Femur (tissue), 1 donor: ENCODE data around the gene JHY.

Experiments
- DNase-seq: peaks from one replicate; pipeline ENCODE4 v3.0.0-alpha.2; 2017

JHY gene

DNA sequence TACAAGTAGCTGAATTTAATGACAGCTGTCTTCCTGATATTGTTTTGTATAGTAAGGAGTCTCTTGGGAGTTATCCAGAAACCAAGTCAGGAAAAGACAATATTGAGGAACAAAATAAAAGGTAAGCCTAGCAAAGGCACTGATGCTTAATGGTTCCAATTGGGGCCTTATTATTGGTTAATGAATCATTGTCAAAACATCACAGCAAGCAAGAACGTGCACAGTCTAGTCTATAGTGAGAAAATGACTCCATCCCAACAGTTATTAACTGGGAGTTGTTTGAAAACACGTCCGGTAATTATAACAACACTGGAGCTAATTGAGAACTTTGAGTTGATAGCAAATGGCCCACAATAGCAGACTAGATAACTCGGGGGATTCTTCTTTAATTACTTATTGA lies 81.4 kb downstream of the JHY start:
- DNase-seq = no peak

DNA sequence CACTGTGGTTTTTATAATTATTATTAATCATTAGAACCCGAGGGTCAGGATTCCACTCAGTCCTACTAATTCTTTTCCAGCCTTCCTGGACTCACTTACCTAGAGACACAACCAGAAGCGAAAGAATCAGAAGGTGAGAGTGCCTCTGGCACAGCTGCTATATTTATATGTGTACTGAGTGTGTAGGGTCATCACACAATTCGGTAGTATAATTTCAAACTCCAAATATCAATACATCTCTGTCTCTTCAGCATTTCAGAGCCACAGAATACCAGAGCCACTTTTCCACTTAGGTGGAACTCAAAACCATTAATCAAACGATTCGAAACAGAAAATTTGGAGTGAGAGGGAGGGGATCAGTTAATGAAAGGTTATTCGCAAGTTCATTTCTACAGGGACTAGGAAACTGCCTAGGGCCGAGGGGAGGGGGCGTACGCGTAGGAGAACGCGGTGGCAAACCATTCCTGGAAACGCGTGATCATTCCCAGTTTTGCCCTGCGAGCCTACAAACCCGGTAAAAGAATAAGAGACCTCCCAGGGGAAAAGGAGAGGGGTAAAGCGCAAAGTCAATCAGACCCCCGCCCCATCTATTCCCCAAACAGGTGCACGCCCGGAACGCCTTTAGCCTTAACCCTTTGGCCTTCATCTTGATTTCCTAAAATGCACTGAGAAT lies 93.6 kb downstream of the JHY start:
- no peak for DNase-seq

DNA sequence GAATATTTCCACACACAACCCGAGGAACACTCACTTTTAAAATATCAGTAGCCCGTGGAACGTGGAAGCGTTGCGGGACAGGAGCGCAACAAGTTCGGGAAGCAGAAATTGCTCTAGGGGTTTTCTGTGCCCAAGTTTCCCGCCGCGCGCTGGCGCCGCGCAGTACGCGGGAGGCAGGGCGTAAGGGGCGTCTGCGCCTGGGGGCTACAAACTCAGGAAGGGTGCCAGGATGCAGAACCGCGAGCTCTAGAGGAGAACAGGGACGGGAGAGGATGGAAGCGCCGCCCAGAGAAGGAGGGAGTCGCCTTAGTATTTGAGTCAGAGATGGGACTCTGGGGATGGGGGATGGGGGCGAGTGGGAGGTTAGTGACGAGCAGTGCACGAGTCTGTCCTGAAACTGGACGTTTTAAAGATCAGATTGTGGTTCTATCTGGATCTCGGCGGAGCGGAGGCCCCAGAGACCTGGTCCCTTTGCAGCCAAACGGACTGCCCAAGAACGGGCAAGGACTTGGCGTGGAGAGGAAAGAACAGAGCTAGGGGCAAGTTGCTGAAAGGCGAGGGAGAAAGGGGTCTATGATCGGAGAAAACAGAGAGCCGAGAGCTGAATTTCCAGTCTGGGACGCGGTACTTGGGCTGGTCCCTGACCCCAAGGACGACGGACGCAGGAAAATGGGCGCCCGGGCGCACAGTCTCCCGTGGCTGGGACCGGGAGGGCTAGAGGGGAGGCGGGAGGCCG lies 94.3 kb downstream of the JHY start:
- peak; percentile 18 for DNase-seq

DNA sequence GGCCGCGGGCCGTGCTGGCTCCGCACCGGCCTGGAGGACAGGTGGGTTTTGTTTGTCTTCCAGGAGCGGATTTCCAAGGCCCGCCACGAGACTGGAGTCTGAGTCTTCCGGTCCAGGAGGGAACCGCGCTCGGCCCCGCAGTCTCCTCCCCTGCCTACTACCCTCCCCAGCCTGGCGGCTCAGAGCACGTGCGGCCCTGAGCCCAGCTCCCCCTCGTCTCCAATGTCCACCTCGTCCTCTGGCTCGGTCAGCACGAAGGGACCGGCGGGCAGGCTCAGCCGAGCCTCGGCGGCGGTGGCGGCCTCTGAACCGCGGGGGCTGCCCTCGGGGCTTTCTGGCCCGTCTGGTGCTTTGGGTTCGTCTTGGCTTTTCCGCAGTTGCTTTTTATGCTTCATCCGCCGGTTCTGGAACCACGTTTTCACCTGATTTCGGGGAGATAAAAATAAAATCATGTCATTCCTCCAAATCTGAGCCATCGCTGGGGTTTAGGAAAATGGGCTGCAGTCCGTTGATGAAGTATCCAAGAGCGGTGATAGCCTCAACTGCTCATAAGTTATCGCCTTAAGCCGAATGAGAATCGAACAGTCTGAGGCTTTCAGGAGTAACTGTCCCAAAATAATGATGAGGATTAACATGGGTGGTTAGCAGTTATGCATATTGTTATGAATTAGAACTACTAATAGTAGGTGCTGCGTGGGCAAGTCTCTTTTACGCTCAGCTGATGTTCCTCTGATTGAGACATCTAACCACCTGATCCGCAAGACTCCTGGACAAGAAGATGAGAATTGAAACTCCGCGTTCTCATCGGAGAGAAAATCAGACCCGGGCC lies 95.1 kb downstream of the JHY start:
- DNase-seq = no peak

DNA sequence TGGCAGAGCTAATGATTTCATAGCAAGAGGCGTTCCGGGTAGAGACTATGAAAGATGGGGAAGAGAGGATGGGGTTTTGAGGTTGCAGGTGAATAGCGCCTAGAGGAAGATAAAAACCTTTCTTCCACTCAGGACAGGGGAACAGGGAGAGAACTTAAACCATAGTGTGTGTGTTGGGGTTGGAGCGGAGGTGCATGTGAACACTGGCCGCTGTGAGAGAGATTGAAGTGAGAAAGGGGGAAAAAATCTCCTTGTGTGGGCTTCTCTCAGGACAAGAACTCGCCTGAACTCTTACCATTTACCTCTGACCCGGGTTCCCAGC lies 95.7 kb downstream of the JHY start:
- DNase-seq = no peak

DNA sequence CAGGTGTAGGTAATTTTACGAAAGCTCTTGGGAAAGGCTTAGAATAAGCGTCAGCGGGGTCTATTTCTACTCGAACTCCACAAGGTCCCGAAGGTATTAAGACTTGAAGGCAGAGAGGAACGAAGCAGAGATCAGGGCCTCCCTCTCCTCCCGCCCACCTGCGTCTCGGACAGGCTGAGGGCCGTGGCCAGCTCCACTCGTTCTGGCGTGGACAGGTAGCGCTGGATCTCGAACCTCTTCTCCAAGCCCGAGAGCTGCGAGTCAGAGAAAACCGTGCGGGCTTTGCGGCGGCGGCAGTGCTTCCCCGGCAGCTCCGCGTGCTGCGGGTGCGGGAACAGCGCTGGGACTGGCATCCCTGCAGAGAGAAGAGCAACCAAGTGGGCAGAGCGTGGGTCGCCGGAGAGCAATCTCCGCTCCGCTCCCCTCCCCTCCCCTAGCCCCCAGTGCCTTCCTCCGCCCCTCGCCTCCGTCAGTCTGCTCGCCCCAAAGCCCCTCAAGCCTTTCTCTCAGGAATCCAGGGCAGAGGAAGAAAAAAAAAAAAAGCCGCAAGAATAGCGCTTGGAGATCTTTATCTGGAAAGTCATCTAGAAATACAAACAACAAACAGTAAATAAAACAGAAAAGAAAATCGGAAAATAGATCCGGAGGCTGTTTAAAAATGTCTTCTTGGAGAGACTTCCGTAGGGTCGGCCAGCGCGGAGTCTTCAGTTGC lies 96.7 kb downstream of the JHY start:
- DNase-seq = no peak

DNA sequence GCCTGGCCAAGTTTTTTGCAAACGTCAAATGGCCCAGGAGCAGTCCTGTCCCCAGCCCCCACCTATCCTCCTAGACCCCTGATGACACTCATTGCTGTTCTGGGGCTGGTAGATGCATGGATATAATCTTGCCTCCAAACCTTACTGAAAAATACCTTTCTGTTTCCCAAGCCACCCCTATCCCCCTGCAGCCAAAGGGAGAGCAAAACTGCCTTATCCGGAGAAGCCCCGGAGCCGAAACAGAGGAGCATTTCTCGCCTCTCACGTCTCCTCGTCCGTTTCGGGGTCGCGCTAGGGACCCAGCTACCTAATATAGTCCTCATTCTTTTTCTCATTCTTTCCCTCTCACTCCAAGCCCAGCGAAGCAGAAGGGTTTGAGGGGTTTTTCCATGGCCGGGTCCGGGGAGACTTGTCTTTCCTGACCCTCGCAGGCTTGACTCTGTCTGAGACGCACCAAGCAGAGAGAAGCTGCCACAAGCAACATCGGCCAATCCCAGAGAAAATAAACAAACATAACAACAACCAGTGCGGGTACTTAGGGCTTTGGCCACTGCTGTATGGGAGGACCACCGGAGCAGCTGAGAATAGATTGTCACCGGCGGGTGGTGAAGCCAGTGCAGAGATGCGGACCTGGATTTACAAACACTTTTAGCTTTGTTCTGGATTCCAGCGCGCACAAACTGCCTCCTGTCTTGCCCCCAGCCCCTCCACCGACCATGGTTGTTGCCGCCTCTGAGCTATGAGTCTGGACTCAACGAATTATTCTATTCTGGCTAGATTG lies 97.4 kb downstream of the JHY start:
- DNase-seq = no peak

DNA sequence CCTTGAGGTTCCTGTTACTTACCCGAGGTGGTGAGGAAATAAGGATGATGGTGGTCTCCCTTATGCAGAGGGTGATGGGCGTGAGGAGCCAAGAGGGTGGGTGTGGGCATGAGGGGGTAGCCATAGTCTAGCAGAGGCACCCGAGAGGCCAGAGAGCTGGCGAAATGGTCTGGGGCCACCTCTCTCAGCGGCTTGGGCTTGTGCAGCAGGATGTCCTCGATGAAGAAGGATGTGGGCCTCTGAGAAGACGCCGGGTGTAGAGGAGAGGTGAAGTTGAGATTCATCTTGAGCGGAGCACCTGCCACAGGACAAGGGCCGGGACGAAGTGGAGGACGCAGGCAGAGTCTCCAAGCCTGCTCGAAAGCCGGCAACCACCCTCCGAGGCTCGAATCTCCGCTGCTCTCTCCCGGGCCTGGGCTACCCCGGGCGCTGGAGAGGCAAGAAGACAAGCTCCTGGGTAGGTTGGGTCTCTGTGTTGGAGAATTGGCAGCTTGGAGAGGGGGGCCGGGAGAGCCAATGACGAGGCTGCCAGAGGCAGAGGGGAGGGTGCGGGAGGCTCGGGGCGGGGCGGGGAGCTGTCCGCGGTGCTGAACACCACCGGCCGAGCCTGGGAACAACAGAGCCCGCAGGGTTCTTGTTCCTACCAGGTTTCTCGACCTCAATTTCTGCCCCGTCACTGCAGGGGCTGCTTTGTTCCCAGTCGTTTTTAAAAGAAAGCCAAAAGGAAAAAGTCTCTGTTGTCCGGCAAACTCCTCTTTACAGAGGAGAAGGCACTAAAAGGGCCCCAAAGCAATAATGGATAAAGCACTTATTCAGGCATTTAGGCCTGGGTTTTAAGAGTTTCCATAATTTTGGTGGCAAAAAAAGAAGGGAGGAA lies 99.1 kb downstream of the JHY start, which contains the start of gene BSX:
TSS of gene BSX (minus strand) at position 447 of the 877 bp plus-strand sequence. CDS start at position 284, 163 bp downstream.
- peak; percentile 84 for DNase-seq

DNA sequence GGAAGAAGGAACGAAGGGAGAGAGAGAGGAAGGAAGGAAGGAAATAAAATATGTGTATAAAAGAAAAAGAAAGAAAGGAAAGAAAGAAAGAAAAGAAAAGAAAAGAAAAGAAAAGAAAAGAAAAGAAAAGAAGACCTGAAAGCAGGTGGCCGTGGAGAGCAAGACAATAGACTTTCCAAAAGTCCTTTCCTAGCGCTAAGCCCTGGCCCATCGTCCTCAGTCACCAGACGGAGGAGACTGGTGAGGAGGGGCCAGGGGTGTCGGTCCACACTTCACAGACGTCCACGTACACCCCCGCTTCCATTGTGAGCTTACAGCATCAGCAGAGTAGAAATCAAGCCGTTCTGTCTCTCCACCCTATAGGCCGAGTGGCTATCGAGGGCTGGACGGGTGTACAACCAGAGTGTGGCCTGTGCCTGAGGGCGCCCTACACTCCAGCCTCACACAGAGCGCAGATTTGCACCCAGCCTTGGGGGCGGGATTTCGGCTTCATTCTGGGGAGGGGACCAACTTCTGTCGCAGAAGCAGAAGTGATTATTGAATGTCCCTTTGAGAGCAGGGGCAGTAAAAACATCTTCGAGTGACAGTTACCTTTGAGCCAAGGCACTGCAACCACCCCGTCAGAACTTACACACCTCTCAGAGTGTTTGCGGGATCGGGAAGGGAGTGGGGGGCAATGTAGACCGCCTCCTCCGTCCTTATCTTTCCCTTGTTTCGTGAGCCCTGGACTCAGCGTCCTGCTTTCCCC lies 101.1 kb downstream of the JHY start:
- DNase-seq = no peak

DNA sequence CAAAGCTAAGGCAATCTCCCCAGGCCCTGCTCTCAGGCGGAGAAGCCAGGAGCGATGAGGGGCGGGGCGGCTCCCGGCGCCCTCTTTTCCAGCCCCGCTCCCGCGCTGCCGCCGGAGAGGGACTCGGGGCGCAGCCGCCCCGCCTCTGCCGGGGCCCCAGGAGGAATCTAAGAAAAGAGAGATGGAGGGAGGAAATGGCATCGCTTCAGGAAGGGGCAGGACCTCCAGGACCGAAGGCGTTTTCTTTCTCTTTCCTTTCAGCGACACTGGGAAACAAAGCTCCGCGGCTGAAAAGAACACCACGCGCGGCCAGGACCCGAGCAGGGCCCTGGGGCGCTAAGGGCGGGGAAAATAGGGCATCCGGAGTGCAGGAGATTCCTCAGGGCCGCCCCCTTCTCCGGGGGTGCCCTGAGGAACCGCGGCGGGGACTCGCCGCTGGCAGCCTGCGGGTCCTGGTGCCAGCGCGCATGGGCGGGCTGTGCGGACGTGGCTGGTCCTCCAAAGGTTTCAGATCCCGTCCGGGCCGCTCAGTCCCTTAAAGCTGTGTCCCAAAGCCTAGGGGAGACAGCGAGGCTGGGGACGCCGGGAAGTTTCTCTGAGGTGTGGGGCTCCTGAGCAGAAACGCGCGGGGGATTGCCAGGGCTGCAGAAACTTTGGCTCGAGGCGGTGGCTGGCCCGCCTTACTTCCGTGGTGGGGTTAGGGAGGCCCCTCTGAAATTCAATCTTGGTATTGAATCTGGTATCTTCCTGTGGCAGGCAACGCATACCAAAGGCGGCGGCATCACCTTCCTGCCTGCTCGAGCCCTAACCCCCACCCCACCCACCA lies 101.8 kb downstream of the JHY start:
- peak; percentile 32 for DNase-seq

DNA sequence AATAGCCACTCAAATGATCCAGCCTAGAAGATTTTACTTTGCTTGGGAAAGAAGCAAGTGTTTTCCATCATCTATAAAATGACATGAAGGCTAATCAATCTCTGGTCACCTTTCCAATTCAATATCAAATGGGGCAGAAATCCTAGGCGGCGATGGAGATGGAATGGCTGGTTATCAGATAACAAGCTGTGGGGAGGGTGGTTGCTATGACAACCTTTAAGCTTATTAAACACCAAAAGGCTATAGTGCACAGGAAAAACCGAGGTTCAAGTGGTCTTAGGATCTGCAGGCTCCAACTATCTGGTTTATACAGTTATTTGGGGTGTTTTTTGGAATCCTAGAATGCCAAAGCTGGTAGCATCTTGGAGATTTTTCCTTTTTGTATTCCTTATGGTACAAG lies 113.0 kb downstream of the JHY start:
- DNase-seq = no peak

DNA sequence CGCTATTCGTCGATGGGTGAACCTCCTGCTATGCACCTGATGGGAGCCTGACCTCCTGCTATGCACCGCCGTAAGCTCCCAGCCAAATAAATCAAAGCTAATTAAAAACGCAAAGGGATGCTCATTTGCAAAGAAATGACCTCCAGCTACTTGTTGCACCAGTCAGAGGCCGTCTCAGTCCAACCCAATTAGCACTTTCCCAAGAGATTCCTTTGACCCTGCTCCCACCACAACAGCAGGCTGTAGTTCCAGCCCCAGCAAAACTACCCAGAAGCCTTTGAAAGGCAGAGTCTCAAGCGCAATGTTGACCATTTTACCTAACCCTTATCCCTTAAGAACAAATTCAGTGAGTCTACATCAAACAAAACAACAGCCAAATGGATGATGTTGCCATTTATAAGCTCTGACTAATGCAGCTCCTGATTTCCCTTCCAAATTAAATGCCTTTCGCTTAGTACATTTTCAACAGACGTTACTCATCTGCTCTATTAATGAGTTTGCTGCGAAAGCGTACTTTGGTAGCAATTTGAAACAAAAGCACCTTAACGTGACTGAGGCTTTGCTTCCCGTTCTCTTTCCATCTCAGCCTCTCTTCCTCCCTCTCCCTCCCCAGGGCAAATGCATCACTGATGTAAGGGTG lies 116.3 kb downstream of the JHY start:
- DNase-seq = no peak

DNA sequence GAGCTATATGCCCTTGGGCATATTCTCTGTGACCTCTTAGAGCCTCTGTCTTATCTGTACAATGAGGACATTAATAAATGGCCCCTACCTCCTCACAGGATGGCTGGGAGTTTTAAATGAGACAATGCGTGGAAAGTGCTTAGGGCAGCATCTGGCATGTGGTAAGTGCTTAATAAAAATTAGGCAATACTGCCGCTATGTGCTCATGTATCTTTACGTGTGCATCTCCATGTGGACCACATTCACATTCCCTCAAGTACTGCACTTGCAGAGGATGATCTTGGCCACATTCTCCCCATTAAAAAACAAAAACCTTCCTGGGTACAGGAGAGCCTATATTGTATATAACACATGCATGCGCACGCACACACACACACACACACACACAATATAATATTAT lies 118.2 kb downstream of the JHY start:
- DNase-seq = no peak

DNA sequence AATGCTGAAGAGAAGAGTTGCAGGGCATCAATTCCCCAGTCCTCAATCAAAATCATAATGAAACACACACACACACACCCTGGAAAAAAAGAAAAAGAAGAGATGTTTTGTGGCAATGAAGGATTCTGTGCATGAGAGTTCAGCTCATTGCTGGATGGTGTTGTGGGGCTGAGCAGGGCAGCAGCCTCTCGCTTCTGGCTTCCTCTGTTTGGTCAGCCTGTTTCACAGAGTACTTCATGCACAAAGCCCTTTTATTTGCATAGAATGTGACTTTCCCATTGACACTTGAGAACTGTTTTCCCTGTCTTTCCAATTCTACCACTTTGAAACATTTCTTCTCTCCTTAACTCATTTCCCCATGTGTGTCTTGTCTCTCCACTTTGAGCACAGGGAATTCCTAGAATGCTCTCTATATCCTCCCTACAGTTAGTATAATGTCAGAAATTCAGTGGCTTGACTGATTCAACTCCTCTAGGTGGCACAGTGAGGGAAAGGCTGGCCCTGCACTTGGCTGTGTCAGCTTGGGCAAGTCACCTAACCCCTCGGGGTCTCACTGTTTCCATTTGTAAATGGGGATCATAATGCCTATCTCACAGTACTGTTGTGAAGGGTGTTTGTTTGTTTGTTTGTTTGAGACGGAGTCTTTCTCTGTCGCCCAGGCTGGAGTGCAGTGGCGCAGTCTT lies 124.4 kb downstream of the JHY start:
- no peak for DNase-seq
